Glomerular endothelial cell (primary cell): Measurements from ENCODE around the gene PARP8. TPM values are rescaled to one million over a fixed set of nuclear protein-coding genes. Genes with fewer than 3 reads are reported as not detected.
"Not testable (repeated sequence)": the region's sequence is repeated elsewhere in the genome, so short reads cannot be mapped to it uniquely, and the experiment has no call there.

Experiments used
- DNase-seq: peaks from one replicate; pipeline ENCODE4 v3.0.0-alpha.2; 2011; ENCODE audit warnings: low read depth, low spot score; ENCODE audit errors: extremely low read depth
- total RNA-seq: library from RNA; depleted of rRNA; stranded (reverse); fragments of >200 nt; gene quantifications from 2 replicates; pipeline ENCODE4 v1.2.3, GENCODE V29; 2015

Gene PARP8
- total RNA-seq, 1 donor from 2014 or later, result 2.0 TPM

DNA sequence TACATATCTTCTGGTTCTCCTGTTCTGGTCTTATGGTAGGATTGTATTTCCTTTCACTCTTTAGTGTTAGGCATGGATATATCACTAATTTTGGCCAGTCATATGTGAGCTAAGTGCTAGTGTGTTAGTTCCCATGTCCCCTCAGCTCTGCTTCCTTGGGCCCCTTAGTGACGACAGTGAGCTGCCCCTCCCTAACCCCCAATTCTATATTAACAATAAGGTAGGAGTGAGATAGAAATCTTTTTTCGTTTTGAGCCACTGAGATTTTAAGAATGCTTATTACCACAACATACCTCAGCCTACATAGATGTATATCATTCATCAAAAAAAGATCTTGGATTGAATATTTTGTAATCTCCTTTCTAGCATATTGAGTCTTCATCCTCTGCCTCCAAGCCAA lies 100.5 kb downstream of the PARP8 start:
- DNase-seq, result no peak

DNA sequence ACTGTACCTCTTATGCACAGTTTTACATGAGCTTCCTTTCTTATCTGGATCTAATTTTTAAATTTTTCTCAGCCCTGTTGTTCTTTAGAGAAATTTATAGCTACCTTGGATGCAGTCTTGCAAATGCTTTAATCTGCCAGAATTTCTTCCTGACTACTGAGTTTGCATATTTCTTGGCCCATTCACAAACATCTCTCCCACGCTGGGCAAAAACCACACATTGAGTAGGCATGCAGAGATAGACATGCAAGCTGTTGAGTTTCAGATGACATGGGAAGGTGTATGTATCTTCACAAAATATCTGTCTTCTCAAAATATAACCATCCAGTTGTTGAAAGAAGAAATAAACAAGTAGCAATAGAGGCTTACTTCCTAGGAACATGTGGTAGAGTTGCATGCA lies 101.2 kb downstream of the PARP8 start:
- no peak for DNase-seq

DNA sequence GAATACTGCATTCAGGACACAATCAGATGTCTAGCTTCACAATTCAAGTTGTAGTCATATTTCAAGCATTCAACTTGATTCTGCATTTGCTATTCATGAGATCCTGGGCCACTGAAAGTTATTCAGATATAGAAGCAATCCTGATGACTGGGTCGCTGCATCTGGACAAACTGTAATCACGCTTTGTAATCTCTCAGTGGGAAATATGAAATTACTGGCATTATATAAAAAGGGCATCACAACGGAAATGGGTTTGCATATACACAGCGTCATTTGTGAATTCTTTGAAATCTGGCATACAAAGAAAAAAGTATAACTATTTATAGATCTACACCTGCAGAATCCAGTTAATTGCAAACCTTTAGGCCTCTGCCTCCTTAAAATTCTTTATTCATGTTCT lies 102.2 kb downstream of the PARP8 start:
- no peak for DNase-seq

DNA sequence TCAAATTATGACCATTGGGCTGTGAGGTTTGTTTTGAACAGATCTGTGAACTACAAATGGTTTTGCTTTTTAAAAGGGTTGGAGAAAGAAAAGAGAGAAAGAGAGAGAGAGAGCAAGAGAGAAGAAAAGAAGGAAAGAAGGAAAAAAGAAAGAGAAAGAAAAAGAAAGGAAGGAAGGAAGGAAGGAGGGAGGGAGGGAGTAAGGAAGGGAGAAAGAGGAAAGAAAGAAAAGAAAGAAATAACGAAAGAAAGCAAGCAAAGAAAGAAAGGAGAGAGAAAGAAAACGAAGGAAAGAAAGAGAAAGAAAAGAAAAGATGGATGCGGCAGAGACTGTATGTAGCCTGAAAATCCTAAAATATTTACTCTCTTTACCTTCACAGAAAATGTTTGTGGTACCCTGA lies 104.0 kb downstream of the PARP8 start:
- no peak for DNase-seq

DNA sequence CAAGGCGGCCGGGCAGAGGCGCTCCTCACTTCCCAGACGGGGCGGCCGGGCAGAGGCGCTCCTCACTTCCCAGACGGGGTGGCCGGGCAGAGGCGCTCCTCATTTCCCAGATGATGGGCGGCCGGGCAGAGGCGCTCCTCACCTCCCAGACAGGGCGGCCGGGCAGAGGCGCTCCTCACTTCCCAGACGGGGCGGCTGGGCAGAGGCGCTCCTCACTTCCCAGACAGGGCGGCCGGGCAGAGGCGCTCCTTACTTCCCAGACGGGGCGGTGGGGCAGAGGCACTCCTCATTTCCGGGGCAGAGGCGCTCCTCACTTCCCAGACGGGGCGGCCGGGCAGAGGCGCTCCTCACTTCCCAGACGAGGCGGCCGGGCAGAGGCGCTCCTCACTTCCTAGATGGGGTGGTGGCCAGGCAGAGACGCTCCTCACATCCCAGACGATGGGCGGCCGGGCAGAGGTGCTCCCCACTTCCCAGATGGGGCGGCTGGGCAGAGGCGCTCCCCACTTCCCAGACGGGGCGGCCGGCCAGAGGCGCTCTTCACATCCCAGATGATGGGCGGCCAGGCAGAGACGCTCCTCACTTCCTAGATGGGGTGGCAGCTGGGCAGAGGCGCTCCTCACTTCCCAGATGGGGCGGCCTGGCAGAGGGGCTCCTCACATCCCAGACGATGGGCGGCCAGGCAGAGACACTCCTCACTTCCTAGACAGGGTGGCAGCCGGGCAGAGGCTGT lies 108.2 kb downstream of the PARP8 start:
- not testable (repeated sequence) for DNase-seq

DNA sequence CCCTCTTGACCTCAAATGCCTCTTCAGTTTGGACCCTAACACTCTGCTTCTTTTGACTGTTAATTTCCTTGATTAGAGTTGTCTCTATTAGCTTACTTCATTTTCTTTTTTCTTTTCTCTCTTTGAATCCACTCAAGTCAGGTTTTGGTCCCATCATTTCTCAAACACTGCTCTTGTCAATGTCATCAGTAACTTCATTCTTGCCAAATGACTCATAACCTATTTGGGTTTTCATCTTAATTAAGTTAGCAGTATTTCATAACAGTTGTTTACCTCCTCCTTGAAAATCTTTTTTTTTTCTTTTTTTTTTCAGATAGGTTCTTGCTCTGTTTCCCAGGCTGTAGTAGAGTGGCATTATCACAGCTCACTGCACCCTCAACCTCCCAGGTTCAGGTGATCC lies 119.6 kb downstream of the PARP8 start:
- DNase-seq, result no peak

DNA sequence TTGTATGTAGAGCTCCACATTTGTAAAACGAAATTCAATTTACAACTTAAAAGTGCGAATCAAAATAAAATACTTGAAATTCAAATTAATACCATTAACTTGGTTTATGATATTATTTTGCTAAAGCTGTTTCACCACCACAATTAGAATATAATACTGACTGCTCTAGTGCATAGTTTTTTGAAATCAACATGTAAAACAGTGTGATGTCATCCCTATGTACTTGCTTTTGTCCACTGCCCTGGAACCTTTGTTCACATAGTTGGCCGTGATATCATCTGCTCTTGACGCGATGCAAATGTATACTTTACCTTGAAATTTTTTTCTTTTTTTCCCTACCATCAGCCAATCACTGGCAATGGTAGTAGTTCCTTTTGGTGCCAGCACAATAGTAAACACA lies 125.4 kb downstream of the PARP8 start:
- no peak for DNase-seq

DNA sequence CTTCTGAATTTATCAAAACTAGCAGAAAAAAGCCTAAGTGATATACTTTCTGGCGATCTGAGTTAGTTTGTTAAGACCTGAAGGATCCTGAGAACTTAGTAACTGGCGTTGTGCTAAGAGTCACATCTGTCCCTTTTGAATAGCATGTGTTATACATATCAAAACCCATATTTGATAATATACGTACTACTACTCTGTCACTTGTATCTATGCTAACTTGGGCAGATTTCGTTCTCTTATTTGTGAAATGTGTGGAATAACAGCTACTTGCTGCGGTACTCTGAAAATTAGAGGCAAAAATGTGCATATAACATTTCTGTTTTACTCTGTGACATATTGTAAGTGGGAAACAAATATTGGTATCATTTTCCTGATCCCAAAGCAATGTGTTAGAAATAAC lies 126.4 kb downstream of the PARP8 start:
- DNase-seq, result no peak

DNA sequence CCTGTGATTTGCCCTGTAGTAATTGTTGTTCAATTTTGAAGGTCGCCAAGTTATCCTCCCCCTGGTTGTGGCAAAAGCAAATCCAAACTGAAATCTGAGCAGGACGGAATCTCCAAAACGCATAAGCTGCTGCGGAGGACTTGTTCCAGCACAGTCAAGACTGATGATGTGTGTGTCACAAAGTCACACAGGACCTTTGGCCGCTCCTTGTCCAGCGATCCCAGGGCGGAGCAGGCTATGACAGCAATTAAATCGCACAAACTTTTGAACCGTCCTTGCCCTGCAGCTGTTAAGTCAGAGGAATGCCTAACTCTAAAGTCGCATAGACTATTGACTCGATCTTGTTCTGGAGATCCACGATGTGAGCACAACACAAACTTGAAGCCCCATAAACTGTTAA lies 128.4 kb downstream of the PARP8 start:
- DNase-seq, result no peak

DNA sequence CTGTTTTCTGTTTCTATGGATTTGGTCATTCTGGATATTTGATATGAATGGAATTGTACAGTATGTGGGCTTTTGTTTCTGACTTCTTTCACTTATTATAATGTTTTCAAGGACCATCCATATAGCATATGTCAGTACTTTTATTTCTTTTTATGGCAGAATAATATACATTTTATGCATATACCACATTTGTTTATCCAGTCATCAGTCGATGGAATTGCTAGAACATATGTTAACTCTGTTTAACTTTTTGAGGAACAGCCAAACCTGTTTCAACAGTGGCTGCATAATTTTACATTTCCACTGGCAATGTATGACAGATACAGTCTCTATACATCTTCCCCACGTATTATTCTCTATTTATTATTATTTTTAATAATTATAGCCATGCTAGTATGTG lies 131.6 kb downstream of the PARP8 start:
- DNase-seq, result no peak

DNA sequence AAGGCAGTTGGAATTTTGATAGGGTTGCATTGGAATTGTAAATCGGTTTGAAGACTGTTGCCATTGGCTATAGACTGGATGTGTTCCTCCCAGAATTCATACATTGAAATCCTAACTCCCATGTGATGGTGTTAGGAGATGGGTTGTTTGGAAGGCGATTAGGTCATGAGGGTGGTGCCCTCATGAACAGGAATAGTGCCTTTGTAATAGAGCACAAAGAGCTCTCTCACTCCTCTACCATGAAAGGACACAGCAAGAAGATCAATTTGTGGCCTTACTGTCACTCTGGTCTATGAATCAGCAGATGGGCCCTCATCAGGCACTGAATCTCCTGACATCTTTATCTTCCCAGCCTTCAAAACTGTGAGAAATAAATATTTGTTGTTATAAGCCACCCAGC lies 133.2 kb downstream of the PARP8 start:
- no peak for DNase-seq

DNA sequence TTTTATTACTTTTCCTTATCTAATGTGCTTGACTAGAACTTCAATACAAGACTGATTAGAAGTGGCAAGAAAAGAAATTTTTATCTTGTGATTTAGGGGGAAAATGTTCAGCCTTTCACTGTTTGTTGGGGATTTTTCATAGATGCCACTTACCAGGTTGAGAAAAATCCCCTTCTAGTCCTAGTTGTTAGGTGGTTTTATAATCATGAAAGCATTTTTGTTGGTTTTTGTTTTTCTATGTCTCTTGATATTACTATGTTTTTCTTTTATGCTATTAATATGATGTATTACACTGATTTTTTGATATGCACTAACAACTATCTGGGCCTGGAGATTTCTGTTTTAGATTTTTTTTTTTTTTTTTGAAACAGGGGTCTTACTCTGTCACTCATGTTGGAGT lies 134.0 kb downstream of the PARP8 start:
- DNase-seq, result no peak

DNA sequence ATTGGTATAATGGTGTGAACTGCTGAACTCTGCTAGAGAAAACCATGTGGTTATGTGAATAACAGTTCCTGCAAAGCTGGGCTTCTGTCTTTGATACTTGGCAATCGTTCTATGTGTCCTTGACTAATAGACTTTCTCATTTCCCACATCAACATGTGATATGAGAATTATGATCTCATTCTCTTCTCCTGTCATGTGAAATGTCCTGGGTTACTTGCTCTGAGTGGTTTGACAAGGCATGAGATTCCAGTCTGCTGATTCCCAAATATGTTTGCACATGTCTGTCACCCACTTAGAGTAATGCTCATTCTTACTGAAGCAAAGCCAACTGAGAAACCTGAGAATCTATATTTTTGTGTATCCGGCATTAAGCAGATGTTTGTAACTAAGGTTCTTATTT lies 141.2 kb downstream of the PARP8 start:
- no peak for DNase-seq

DNA sequence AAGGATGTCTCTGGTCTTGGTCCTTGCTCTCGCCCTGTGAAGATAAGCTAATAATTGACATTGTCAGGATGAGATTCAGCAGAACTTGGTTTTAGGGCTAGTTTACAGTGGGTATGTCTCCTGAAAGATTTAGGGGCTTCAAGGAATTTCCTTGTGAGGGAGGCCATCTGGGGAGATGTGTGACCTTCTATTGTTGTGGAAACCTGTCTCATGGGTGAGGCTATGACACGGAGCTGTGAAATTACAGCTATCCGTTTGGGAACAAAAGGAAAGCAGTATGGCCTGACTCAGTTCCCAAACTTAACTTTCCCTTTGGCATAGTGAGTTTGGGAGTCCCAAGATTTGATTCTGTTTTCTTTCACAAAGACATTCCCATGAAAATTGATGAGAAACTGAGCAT lies 142.0 kb downstream of the PARP8 start:
- DNase-seq, result no peak

DNA sequence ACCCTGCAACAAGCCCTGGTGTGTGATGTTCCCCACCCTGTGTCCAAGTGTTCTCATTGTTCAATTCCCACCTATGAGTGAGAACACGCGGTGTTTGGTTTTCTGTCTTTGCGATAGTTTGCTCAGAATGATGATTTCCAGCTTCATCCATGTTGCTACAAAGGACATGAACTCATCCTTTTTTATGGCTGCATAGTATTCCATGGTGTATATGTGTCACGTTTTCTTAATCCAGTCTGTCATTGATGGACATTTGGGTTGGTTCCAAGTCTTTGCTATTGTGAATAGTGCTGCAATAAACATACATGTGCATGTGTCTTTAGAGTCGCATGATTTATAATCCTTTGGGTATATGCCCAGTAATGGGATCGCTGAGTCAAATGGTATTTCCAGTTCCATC lies 145.3 kb downstream of the PARP8 start:
- DNase-seq, result not testable (repeated sequence)

DNA sequence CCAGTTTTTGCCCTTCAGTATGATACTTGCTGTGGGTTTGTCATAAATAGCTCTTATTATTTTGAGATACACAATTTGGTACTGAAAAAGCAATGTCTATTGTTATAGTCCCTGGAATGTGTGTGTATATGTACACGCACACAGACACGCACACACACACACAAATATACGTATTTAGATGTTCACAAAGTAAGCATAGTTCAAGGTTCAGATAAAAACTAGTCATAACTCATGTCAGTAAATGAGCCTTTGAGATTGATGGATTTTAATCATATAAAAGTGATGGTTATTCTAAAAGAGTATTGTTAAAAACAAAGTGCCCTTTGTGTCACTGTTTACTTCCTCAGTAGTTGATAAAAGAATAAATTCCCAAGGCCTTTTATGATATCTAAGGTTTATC lies 147.3 kb downstream of the PARP8 start:
- DNase-seq, result no peak

DNA sequence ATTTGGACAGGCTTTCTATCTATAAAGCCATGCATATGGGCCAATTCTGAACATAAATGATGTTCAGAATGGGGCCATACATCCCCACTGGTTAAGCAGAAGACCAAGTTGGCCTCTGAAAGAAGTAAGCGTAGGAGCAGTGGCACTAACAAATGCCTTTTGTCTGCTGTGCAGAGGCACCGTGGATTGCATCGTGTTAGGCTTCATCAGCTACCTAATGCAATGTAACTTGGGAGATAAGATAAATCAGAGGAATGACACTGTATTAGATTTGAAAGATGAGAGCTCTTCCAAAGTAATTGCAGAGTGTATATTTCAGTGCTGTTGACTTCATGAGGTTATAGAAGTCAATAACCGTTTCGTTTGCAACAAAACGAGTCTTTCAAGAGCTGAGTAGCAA lies 148.1 kb downstream of the PARP8 start:
- DNase-seq, result no peak

DNA sequence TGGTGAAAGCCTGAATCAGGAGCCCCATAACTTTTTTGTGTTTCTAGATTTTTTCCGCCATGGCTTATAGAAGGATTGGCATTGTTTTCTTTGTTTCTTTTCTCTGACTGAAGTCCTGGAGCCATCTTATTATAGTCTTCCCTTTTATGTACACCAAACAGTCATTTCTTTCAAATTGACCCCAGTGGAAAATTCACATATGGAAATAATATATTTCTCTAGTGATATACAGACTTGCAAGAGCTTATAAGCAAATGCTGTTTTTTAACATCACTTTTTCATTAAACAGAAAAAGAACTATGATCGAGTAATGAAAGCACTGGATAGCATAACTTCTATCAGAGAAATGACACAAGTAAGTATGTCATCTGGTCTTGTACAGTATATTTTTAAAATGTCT lies 155.6 kb downstream of the PARP8 start:
- no peak for DNase-seq

DNA sequence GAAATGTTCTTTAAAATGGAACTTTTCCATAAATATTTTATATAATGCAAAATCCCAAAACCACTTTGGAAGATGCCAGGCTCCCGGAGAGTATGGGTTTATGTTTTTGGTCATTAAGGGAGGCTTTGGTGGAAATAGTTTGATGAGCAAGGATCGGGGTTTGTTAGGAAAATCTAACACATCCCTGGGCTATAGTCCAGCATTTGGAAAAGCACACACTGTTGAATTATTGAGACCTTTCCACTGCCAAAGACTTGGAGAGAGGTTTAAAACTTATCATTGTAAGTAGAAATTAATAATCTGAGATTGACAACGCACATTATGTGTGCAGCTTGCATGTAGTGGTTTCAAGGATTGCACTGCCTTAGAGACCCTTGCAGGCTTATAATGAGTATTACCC lies 156.3 kb downstream of the PARP8 start:
- no peak for DNase-seq

DNA sequence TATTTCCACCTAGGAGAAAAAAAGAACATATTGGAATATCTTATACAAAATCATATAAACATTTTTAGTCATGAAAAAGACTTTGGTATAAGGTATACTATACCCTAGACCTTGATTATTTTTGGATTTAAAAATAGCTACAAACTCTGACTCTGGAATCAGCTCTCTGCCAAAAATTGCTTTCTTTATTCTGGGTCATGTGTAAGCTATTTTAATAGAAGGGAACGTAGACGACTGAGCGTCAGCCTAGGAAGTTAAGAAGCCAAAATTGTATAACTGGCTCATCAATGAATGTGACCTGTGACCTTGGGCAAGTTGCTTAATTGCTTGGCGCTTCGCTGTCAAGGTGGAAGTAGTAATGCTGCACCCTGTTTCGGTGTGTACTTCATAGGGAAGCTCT lies 157.1 kb downstream of the PARP8 start:
- DNase-seq, result no peak

DNA sequence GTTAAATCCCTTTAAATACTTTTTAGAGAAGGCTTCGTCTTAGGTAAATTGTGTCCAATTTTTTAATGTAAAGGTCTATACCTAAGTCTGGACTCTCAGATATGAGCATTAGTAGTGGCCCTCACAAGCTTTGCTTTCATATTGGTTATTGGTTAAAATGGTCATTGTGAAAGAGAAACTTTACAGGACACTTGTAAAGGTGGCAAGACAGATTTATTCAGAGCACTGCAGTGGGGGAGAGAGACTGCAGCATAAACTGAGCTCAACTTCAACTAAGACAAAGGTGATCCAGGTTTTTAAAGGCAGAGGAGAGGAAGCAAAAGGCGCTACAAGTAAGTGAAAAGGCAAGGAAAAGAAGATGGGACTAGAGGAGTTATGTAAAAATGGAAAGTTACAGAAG lies 157.7 kb downstream of the PARP8 start:
- no peak for DNase-seq

DNA sequence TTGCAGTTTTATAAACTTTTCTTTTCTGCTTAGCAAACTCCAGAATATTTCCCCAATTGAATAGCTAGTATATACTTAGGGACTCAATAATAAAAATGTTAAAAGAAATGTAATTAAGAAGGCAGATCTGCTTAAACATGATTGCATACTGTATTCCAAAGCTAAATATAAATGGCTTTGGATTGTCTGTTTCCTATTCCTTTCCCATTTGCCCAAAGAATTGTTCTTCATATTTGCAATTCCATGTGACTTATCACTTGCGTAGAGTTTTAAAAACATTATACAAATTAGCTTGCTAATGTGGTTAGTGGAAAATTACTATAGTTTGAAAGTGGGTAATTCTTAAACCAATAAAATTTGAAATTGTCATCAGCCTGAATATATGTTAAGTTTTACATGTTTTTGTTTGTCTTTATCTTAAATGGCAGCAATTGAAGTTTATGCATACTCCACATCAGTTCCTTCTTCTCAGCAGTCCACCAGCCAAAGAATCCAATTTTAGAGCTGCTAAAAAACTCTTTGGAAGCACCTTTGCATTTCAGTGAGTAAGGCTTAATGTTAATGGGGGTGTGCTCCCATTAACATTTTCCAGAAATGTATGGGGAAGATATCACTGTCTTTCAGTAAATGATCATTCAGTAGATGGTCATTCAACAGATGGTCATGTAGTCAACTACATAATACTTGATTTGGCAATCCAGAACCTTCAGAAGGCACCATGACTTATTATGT lies 161.2 kb downstream of the PARP8 start:
- DNase-seq, result no peak

DNA sequence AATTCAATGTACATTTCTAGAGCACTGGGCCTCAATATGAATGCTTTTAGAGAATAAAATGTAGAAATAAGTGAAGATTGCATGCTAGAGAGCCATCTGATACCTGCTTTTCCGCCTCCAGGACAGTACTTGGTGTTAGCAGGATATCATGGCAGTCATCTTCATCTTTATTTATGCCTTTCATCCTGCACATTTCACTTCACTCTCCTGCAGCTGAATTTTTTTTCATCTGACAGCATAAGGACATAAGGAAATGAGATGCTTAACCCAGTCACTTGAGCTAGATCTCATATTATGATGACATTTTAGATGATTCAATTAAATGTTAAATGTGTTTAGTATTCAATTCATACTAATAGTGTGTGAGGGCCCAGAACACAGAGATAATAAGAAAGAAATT lies 162.6 kb downstream of the PARP8 start:
- DNase-seq, result no peak
